HL-60 (cell line): Measurements from ENCODE around the gene MSX2.

Source experiments
- CTCF ChIP-seq: IDR thresholded peaks from one replicate; pipeline ENCODE4 v1.5.1; 2011; ENCODE audit warnings: low read length, control low read depth, inconsistent platforms; ENCODE audit not compliant: insufficient read depth
- POLR2AphosphoS5 ChIP-seq: IDR thresholded peaks from 2 replicates; pipeline ENCODE4 v1.6.1; 2012; ENCODE audit warnings: low read depth

- TF ChIP-seq CTCF (no peak), POLR2AphosphoS5 (no peak)
Observed at GRCh38 chr5:174731214-174732035, 7.0 kb downstream of the MSX2 start.
